ENCODE results near the gene MBNL1. TPM values are rescaled to one million over a fixed set of nuclear protein-coding genes. Genes with fewer than 3 reads are reported as not detected.
A peak's percentile ranks its signal among the peaks of the same experiment; 100 is the strongest.
"Not testable (repeated sequence)": the region's sequence is repeated elsewhere in the genome, so short reads cannot be mapped to it uniquely, and the experiment has no call there.

Gene MBNL1
- total RNA-seq, 1 donor from 2014 or later, result 719 TPM

DNA sequence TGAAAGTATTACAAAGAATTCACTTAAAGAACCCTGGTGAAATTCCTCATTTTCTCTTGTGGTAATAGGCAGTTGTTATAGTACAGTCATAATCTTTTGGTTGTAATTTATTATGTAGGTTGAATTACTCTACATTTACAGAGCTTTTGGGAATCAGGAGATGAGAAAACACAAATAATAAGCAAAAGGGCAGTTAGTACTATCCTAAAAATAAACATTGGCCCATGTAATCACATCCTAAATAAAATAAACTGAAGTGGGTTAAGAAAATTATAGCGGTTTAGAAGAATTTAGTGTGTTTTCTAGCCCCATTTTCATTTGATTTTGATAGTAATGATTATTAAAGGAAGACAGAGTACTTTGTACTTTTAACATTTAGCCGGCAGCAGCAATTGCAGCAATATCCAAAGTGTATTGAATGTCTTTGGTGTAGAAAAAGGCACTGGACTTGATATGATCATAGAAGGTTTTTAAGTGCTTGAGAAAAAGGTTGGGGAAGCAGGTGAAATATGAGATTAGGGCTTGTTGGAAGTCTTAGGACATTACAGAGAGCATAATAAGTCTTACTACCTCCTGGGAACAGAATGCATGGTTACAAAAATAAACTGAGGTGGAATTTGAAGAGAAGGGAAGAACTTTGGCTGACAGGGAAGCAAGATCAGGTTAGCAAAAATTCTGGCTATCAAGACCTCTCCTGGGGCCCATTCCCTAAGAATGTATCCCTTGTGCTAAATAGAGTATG lies 79.9 kb downstream of the MBNL1 start:
- DNase-seq (ENCODE audit: low spot score), result no peak

DNA sequence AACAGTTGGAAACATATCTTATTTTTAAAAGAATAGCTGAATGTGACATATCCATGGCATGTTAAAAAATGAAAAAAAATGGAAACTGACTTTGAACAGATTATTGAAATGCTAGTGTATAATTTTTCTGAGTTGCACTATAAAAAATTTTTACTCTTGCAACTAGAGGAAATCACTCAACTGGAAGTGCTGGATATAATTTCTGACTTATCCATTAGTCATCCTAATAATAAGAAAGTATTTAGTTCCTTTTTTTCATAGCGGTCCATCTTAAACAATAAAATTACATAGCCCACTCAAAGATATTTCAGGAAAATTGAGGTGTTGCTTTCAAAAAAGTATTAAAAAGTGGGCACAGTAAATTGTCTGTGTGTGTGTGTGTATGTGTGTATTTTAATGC lies 80.7 kb downstream of the MBNL1 start:
- DNase-seq (ENCODE audit: low spot score), result no peak

DNA sequence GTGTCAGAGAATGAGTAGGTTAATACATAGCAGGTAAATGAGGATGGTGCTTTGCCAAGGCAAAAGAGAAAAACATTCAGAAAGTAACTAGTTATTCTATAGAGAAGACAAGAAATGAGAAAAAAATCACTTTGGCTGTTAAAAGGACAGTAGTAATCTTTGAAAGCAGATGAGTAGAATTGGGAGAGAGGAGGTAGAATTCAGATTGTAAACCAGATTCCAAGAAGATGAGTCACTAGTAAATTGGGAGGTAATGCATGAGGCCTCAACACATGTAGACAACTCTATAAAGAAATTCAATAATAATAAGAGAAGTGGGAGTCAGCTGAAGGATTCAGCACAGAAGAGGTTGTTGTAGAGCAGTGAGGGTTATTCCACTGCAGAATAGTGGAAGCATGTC lies 81.4 kb downstream of the MBNL1 start:
- DNase-seq (ENCODE audit: low spot score), result no peak

DNA sequence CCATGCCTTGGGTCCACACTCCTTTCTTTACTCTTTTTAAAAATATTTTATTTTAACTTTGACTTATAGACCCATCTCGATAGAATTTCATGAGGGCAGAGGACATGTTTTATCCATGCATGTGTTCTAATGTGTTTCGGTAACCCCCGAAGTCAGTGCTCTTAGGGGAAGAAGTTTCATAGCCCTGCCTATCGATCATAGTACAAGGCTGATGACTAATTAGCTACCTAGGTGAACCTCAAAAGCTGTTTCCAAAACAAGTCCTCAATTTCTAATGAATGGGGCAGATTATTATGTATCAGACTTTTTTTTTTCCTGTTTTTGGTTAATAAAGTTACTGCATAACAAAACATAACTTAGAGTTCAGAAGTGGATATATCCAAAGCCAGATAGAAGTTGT lies 82.0 kb downstream of the MBNL1 start:
- DNase-seq (ENCODE audit: low spot score), result no peak

DNA sequence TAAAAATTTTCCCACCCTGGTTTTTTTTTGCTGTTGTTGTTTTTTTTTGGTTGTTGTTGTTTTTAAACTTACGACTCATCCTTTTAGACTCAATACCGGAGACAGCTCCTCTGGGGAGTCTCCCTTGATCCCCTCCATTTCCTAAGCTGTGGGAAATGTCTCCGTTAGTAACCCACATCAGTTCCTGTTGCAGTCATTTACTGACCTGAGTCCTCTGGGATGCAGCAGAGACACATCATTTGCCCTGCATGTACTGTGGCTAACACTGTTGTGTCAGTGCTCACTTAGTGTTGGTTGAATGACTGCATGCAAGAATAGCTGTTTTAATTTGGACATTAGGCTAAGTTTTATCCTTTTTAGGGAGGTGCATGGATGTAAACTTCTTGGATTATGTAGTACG lies 83.8 kb downstream of the MBNL1 start:
- no peak for DNase-seq (ENCODE audit: low spot score)

DNA sequence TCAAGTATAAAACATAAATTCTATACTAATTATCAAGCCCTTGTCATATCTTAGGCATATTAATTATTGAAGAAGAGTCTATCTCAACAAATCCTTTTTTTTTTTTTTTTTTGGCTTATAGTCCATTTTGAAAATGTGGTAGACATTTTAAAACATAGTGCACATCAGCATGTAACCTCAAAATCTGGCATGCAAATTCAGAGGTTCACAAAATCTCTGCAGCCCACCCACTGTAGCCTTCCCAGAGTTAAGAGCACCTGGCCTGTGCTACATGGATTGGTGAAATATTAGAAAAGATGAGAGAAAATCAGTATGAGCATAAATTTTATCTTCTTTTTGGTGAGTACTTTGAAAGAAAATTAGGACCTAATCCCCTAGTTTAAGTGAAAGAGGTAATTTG lies 84.8 kb downstream of the MBNL1 start:
- no peak for DNase-seq (ENCODE audit: low spot score)

DNA sequence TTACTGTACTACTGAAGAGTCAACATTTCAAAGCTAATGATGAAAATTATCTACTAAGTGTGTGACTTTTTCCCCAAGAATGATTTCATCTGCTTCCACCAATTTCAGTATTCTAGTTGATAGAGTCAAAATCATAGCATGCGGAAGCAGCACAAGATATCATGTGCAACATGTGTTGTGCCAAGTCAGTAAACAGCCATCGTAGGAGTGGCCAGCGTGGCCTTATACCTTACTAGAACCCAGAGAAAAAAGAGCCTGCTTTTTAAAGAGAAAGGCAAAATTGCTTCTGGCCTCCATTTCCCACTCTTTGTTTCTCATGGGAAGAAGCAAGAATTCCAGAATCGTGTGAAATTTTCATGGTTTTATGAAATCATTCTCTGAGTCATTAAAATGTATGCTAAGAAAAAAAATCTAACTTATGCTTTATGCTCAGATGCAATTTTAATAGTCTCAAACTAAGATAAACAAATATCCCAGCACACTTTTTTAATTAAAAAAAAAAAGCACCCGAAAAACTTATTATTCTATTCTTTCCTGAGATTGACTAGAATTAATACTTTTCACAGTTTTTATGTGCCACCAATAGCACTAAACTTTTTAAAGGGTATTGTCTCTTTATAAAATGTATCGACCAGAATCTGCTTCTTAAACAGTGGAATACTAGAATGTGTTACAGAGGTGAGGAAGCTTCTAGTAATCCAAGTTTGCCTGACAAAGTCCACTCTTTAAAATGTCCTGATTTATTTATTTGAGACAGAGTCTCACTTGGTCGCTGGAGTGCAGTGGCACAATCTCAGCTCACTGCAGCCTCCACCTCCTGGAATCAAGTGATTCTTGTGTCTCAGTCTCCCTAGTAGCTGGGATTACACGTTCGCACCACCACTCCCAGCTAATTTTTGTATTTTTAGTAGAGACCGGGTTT lies 87.3 kb downstream of the MBNL1 start:
- DNase-seq (ENCODE audit: low spot score), result no peak

DNA sequence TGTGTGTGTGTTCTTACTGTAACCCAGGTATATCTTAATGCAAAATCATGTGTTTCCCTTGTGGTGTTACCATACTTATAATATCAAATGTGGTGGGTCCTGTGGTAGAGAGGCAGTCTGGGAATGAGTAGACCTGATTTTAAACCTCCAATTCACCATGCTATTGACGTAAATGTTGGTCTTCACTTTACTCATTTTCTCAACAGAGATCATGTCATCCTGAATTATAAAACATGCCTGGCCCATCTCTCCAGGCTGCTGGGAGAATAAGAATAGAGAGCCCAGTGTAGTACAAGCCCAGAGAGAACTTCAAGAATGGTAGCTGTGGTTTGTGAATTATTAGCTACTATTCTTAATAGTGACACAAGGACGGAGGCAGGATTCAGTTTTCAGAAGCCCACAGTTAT lies 88.1 kb downstream of the MBNL1 start:
- DNase-seq (ENCODE audit: low spot score), result no peak

DNA sequence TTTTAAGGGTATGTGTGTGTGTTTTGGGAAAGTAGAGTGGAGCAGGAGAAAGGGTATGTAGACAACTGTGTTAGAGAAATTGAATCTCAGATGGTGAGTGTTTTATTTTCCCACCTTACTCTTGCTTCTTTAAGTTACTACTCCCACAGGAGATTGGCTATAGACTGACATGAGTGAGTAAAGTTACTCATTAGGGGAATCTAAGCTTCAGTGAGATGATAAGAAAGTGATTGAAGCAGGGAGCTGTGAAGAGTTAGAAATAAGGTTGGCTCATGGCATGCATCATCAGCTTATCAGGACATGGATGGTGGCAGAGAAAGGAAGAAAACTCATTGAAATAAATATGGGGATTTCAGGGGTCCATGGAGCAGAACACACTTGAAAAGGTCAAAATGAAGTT lies 88.9 kb downstream of the MBNL1 start:
- no peak for DNase-seq (ENCODE audit: low spot score)

DNA sequence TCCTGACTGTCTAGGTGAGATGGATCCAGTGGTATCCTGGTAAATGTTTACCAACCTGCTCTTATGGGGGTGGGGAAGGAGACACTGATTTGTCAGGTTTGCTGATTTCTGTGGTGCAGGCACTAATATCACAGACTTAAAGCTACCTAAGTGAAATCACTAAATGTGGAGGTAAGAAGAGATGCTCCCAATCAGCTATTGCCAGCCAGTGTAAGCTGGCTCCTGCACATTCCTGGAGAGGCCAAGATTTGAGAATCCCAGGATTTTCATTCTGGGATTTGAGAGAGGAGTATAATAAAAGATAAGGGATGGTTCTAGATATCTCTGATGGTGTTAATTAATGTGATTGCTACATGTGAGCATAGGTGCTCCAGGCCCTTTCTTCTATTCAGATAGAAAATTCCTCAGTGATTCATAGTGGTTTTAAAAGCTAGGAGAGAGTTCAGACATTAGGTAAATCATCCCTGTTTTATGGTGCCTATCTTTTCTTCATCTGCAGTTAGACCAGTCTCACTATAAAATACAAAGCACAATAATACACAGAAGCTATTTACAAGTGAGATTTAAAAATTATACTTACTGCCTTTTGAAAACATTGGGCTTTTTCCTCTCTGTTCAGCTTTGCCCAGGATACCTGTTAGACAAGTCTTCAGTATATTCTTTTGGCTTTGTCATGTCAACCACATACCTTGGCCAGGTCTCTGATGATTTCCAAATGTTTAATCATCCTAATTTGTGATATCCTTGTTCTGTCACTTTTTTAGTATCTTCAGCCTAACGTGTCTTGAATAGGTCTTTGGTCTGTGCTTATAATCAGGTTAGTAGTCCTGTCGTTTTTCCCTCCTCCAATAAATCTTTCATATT lies 90.9 kb downstream of the MBNL1 start:
- no peak for DNase-seq (ENCODE audit: low spot score)

DNA sequence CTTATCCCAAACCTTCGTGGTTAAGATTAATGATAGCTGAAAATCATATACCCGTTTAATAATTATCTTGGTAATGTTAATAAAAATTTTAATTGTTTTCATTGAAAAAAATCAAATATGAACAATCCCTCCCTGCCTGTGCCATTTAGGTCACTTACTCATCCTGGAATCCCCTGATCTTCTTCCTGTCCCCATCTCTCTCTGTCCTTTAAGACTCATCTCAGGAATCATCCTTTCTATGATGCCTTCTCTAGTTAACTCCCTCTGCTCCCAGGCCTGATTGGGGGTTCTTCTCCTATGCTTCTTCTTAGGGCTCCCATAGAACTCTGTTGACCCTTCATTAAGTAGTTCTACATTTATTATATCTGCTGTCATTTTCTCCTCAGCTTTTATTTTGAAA lies 91.6 kb downstream of the MBNL1 start:
- no peak for DNase-seq (ENCODE audit: low spot score)

DNA sequence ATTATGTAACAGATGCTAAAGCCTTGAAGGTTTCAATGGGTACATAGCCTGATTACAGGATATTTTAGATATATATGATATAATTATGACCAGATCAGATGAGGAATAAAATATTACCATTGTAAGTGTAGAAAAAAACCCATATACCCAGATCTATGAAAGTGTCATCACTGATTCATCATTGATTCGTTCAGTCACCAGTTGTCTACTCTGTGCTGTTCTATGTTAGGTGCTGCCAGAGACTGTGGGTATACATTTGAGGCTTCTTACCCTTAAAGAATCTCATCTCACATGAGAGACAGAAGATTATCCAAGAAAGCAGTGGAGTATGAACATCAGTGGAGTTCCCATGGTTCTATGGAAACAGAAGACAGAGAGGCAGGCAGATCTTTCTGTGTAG lies 92.2 kb downstream of the MBNL1 start:
- no peak for DNase-seq (ENCODE audit: low spot score)

DNA sequence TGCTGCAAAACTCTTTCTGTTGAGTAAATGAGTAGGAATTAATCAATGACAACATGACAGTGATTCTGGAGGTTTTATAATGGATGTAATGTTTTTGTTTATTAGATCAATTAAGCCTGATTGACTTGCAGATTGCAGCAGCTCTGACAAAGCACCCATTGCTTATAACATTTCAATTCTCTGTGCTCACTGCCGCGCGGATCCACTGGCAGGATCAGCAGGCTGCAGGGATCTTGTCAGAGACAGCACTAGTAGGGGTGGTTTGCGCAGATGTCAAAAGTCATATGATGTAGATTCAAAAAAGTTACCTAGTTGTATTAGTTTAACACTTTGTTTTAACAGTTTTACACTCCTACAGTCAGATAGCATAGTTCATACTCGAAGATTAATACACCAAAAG lies 93.4 kb downstream of the MBNL1 start:
- DNase-seq (ENCODE audit: low spot score), result no peak

DNA sequence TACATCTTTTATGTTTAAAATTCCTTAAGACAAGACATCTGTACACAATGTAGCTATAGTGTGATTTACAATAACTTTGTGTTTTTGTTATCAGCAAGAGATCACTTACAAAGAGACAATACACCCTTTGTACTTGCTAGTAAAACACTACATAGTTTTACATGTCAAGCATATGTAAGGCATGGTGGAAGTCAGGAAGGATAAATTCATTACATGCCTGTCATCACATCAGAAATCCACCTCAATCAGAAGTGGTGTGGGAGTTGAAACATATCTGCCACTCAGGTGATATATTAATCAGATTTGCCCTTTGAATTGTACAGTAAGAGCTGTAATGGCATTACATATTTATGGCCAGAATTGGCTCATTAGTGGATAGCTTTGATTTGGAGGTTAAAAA lies 95.5 kb downstream of the MBNL1 start:
- no peak for DNase-seq (ENCODE audit: low spot score)

DNA sequence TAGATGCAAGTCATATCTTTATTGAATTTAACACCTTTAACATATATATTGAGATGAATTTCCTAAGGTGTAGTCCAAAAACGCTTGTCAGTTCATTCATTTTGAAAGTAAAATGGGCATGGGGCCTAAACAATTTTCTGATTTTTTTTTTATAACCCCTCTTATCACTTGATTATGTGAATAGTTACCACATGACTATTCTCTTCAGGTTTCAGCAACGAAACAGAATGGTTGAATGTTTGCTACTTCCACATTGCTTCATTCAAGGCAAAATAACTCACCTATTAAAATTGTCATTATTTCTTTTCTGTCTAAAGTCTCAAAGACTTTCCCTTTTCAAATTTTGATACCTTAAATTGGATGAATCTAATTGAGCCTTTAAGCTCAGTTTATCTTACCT lies 96.4 kb downstream of the MBNL1 start:
- DNase-seq (ENCODE audit: low spot score), result no peak

DNA sequence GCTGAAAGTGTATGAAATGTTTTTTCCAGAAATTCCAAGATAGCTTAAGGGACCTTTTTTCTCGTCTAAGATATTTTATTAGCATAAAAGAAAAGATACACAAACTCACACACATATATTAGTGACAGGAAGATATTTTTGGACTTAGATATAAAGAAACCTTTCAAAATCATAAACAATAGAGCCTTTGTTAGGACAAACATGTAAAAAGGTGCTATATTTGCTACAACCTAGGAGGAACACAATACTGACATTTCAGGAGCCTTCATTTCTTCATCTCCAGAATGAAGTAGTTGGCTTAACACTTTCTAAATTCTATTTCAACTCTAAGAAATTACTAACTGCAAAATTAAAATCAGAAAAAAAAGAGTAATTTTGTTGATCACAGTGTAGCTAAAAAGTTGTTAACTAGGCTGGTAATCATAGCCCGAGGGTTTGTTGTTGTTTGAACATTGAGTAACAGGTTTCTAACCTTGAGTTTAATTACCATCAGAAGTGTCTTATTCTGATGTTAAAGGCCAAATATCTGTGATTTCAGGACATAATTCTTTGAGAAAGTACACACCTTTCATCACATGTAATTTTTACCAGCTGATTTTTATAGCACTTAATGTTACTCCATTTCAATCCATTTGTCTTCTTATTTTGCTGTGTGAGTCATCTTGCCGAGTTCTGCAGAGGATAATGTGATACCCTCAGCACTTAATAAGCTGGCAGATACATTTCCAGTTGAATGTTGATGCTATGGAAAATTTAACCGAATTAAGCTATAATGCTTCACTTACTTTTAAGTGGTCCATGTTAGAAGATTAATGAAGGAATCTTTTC lies 97.3 kb downstream of the MBNL1 start:
- DNase-seq (ENCODE audit: low spot score), result peak; percentile 20

DNA sequence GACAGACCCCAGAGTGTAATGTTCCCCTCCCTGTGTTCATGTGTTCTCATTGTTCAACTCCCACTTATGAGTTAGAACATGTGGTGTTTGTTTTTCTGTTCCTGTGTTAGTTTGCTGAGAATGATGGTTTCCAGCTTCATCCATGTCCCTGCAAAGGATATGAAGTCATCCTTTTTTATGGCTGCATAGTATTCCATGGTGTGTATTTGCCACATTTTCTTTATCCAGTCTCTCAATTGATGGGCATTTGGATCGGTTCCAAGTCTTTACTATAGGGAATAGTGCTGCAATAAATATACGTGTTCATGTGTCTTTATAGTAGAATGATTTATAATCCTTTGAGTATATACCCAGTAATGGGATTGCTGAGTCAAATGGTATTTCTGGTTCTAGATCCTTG lies 98.5 kb downstream of the MBNL1 start:
- not testable (repeated sequence) for DNase-seq (ENCODE audit: low spot score)

DNA sequence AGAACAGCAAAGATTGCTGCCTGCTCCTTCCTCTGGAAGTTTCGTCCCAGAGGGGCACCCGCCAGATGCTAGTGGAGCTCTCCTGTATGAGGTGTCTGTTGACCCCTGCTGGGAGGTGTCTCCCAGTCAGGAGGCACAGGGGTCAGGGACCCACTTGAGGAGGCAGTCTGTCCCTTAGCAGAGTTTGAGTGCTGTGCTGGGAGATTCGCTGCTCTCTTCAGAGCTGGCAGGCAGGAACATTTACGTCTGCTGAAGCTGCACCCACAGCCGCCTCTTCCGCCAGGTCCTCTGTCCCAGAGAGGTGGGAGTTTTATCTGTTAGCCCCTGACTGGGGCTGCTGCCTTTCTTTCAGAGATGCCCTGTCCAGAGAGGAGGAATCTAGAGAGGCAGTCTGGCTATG lies 103.9 kb downstream of the MBNL1 start:
- DNase-seq (ENCODE audit: low spot score), result not testable (repeated sequence)

DNA sequence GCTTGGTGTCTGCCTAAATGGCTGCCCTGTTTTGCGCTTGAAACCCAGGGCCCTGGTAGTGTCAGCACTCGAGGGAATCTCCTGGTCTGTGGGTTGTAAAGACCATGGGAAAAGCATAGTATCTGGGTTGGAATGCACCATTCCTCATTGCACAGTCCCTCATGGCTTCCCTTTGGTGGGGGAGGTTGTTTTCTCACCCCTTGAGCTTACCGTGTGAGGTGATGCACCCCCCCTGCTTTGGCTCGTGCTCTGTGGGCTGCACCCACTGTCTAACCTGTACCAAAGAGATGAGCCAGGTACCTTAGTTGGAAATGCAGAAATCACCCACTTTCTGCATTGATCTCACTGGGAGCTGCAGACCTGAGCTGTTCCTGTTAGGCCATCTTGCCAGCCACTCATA lies 104.7 kb downstream of the MBNL1 start:
- DNase-seq (ENCODE audit: low spot score), result no peak

DNA sequence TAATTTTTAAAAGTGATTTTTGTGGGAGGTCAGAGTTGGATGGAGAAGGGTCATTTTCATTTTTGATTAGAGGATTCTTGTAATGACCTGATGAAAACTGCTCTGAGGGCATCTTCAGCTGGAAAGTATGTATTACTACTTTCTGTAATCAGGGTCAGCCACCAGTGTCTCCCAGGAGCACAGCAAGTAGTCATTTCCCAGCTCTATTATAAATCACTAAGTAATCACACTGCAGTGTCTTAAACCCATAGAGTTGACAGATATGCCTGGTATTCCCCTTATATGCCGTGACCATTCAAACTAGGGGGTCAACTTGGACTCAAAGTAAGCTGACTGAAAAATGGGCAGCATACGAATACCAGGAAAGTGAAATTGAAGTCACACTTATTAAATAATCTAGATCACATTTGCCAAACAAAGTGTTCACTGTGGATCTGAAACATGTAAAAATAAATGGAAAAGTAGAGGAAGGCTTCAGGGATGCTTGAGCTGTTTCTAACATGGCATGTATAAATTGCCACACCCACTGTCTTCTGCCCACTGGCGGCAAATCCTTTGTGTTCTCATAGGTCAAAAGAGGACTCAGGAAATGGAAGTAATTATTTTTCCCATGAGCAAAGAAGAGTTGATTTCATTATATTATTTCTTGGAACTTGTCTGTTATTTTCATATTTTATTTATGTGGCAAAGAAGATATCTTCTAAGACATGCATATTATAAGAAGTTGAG lies 105.7 kb downstream of the MBNL1 start:
- DNase-seq (ENCODE audit: low spot score), result no peak
